ENCODE measurements around the gene ADIPOQ.

GRCh38 chr3:186843039-186843432 is 526 bp downstream of the ADIPOQ start:
- no peak for TF ChIP-seq MXI1 (IDR thresholded peaks at IDR 0.05; ENCODE audit: low read depth, low read length)
- TF ChIP-seq CTCF (IDR thresholded peaks at IDR 0.05): no peak
- no peak for TF ChIP-seq SIN3A (IDR thresholded peaks at IDR 0.05; ENCODE audit: borderline replicate concordance, low read depth, low read length)
- TF ChIP-seq POLR2AphosphoS5 (IDR thresholded peaks at IDR 0.05; ENCODE audit: low read depth, low read length): no peak
- no peak for TF ChIP-seq ZBTB33 (IDR thresholded peaks at IDR 0.05; ENCODE audit: borderline replicate concordance, low read depth)
- TF ChIP-seq NRF1 (IDR thresholded peaks at IDR 0.05; ENCODE audit: low read depth, low read length): no peak
- no peak for TF ChIP-seq CHD2 (IDR thresholded peaks at IDR 0.05; ENCODE audit: low read length, partially characterized antibody)
